Neural progenitor cell (in vitro differentiated cells): ENCODE measurements around the gene IL21. TPM values are rescaled to one million over a fixed set of nuclear protein-coding genes. Genes with fewer than 3 reads are reported as not detected.

ENCODE experiments used
- DNase-seq: peaks from one replicate; pipeline ENCODE4 v3.0.0-alpha.2; 2016; ENCODE audit warnings: low spot score
- H2AFZ ChIP-seq: fragments of 200-600 bp; sonication (generic); replicated peaks from 2 replicates; pipeline ENCODE4 v1.6.1; 2016; ENCODE audit warnings: antibody characterized with exemption
- H3F3A ChIP-seq: fragments of 200-600 bp; sonication (generic); 2 replicates; pipeline ENCODE4 v1.6.1; 2016; ENCODE audit warnings: antibody characterized with exemption, low read depth
- H3K27ac ChIP-seq: fragments of 200-600 bp; sonication (generic); 2 replicates; pipeline ENCODE4 v1.5.1; 2016; ENCODE audit warnings: mild to moderate bottlenecking
- H3K27me3 ChIP-seq: fragments of 200-600 bp; sonication (generic); 2 replicates; pipeline ENCODE4 v1.6.1; 2016; ENCODE audit warnings: mild to moderate bottlenecking, moderate library complexity
- H3K36me3 ChIP-seq: fragments of 200-600 bp; sonication (generic); 2 replicates; pipeline ENCODE4 v1.5.1; 2016
- H3K4me1 ChIP-seq: fragments of 200-600 bp; sonication (generic); 2 replicates; pipeline ENCODE4 v1.6.1; 2016; ENCODE audit warnings: mixed run types
- H3K4me2 ChIP-seq: fragments of 200-600 bp; sonication (generic); 2 replicates; pipeline ENCODE4 v1.6.1; 2016
- H3K4me3 ChIP-seq: fragments of 200-600 bp; sonication (generic); 2 replicates; pipeline ENCODE4 v1.5.1; 2016
- H3K79me2 ChIP-seq: fragments of 200-600 bp; sonication (generic); 2 replicates; pipeline ENCODE4 v1.6.1; 2016; ENCODE audit warnings: low read depth
- H3K9ac ChIP-seq: fragments of 200-600 bp; sonication (generic); 2 replicates; pipeline ENCODE4 v1.6.1; 2016
- H3K9me3 ChIP-seq: fragments of 200-600 bp; sonication (generic); 2 replicates; pipeline ENCODE4 v1.5.1; 2016; ENCODE audit warnings: low read depth
- H4K20me1 ChIP-seq: fragments of 200-600 bp; sonication (generic); 2 replicates; pipeline ENCODE4 v1.6.1; 2016; ENCODE audit warnings: low read depth
- H3K27ac Mint-ChIP-seq: 3 replicates; pipeline ENCODE4 v1.8.0; 2021; ENCODE audit warnings: mixed read lengths
- H3K27me3 Mint-ChIP-seq: 2 replicates; pipeline ENCODE4 v1.8.0; 2022; ENCODE audit warnings: low read depth, mild to moderate bottlenecking, inconsistent platforms, moderate library complexity, mixed read lengths; ENCODE audit not compliant: insufficient read depth
- H3K36me3 Mint-ChIP-seq: 3 replicates; pipeline ENCODE4 v1.8.0; 2021; ENCODE audit warnings: mixed read lengths
- H3K4me1 Mint-ChIP-seq: 3 replicates; pipeline ENCODE4 v1.8.0; 2021; ENCODE audit warnings: mixed read lengths
- H3K4me3 Mint-ChIP-seq: 3 replicates; pipeline ENCODE4 v1.8.0; 2021; ENCODE audit warnings: mild to moderate bottlenecking, moderate library complexity, mixed read lengths
- H3K9me3 Mint-ChIP-seq: 3 replicates; pipeline ENCODE4 v1.8.0; 2020; ENCODE audit warnings: mixed read lengths
- EZH2 ChIP-seq: fragments of 200-600 bp; sonication (generic); IDR thresholded peaks from 2 replicates; pipeline ENCODE4 v1.6.1; 2017; ENCODE audit warnings: antibody characterized with exemption, mild to moderate bottlenecking, moderate library complexity
- EZH2phosphoT487 ChIP-seq: fragments of 200-600 bp; sonication (generic); IDR thresholded peaks from 2 replicates; pipeline ENCODE4 v1.6.1; 2017; ENCODE audit warnings: antibody characterized with exemption
- total RNA-seq: library from RNA; depleted of rRNA; stranded (reverse); fragments of >200 nt; gene quantifications from 2 replicates; pipeline ENCODE4 v1.2.3, GENCODE V29; 2015; ENCODE audit warnings: low replicate concordance
- TF ChIP-seq, protein P1 (sequence below): fragments of 200-600 bp; sonication (generic); IDR thresholded peaks from 2 replicates; pipeline ENCODE4 v1.5.1; 2017; ENCODE audit warnings: antibody characterized with exemption, mild to moderate bottlenecking

The IL21 gene
- total RNA-seq, 1 donor from 2014 or later = not detected

DNA sequence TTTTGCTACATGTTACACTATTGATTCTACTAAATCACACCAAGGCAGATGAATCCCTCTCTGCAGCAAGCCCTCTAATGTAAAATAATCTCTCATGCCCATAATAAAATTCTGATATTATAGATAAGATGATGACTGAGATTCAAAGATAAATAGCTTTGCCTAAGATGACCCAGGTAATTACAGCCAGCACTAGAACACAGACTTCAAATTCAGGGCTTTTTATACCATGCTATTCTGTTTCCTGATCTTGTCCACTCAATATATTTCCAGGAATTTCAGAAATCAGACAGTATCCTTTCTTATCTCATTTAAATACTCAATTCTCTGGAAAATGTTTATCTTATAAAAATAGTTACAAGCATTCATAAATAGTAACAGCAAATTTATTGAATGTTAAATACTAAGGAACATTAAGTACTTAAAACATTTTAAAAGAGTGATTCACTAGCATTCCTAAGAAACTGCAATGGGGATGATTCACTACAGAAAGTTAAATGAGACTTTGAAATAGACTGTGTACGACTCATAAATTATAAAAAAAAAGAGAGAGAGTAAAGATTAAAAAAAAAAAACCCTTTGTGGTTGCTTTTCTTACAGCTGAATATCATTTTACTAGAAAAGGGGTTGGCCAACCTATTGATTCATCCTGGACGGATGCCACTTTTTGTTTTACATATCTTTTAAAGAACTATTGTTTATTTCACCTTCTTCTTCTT lies 45.8 kb upstream of the IL21 start:
- Mint-ChIP-seq H3K9me3 (no peaks in the 10 kb centered on the region), H3K27me3 (no peaks in the 10 kb centered on the region), H3K4me3 (no peak overlapping the region), H3K27ac (no peak overlapping the region), H3K36me3 (no peaks in the 10 kb centered on the region), H3K4me1 (no peaks in the 10 kb centered on the region)
- no peak for TF ChIP-seq EZH2
- TF ChIP-seq, protein P1, sequence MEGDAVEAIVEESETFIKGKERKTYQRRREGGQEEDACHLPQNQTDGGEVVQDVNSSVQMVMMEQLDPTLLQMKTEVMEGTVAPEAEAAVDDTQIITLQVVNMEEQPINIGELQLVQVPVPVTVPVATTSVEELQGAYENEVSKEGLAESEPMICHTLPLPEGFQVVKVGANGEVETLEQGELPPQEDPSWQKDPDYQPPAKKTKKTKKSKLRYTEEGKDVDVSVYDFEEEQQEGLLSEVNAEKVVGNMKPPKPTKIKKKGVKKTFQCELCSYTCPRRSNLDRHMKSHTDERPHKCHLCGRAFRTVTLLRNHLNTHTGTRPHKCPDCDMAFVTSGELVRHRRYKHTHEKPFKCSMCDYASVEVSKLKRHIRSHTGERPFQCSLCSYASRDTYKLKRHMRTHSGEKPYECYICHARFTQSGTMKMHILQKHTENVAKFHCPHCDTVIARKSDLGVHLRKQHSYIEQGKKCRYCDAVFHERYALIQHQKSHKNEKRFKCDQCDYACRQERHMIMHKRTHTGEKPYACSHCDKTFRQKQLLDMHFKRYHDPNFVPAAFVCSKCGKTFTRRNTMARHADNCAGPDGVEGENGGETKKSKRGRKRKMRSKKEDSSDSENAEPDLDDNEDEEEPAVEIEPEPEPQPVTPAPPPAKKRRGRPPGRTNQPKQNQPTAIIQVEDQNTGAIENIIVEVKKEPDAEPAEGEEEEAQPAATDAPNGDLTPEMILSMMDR = no peak
- TF ChIP-seq EZH2phosphoT487 = no peak
- no peak for DNase-seq
- H3K4me2 ChIP-seq = no peak overlapping the region
- H3K27ac ChIP-seq = no peak overlapping the region
- H3K4me3 ChIP-seq = no peak overlapping the region
- no peaks in the 10 kb centered on the region for H3K9me3 ChIP-seq
- H3K36me3 ChIP-seq = no peaks in the 10 kb centered on the region
- H3K4me1 ChIP-seq = no peaks in the 10 kb centered on the region
- H3K9ac ChIP-seq = no peak overlapping the region
- no peaks in the 10 kb centered on the region for H3F3A ChIP-seq
- no peaks in the 10 kb centered on the region for H3K27me3 ChIP-seq
- H3K79me2 ChIP-seq = no peaks in the 10 kb centered on the region
- no peaks in the 10 kb centered on the region for H4K20me1 ChIP-seq
- no peak overlapping the region for H2AFZ ChIP-seq

DNA sequence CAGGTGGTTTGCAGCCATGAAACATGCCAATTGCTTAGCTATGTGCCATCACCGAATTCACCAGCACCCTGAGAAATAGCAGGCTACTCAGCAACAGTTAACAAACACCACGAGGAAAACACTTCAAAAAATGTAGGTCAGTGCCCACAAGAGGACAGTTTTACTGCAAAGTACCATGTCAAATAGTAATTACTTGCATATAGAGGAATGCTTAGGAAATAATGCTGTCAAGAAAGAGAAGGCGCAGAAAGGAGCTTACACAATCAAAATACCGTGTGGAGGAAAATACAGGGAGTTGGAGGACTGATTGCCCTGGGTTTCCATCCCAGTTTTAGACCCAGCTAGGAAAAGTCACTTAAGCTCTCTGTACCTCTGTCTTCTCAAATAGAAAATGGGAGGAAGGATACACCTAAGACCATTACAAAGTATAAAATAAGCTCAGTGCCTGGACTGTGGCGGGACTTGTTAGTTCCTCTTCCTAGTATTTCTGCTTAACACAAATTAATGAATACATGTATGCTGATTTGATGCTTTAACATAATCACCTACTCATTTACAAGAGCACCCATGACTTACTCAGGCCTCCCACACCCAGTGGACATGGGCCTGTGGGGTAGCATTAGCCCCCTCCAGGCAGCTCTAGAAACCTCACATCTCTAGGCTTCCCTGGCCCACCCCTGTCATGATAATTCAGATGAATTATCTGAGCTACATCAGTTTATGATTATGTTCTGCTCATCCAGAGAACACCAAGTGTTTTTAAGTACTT lies 44.5 kb upstream of the IL21 start:
- H3F3A ChIP-seq = no peaks in the 10 kb centered on the region
- no peak overlapping the region for H3K27ac ChIP-seq
- no peaks in the 10 kb centered on the region for H3K9me3 Mint-ChIP-seq
- no peaks in the 10 kb centered on the region for H3K27me3 ChIP-seq
- no peak overlapping the region for H2AFZ ChIP-seq
- no peak overlapping the region for H3K4me3 ChIP-seq
- TF ChIP-seq, protein P1 = no peak
- TF ChIP-seq EZH2phosphoT487 (no peak), EZH2 (no peak)
- no peaks in the 10 kb centered on the region for H3K36me3 Mint-ChIP-seq
- H3K36me3 ChIP-seq = no peaks in the 10 kb centered on the region
- H3K9ac ChIP-seq = no peak overlapping the region
- H3K4me1 ChIP-seq = no peaks in the 10 kb centered on the region
- H3K4me1 Mint-ChIP-seq = no peaks in the 10 kb centered on the region
- no peaks in the 10 kb centered on the region for H3K27me3 Mint-ChIP-seq
- no peaks in the 10 kb centered on the region for H3K9me3 ChIP-seq
- no peaks in the 10 kb centered on the region for H4K20me1 ChIP-seq
- DNase-seq = no peak
- no peak overlapping the region for H3K27ac Mint-ChIP-seq
- H3K4me3 Mint-ChIP-seq = no peak overlapping the region
- H3K4me2 ChIP-seq = no peak overlapping the region
- no peaks in the 10 kb centered on the region for H3K79me2 ChIP-seq

DNA sequence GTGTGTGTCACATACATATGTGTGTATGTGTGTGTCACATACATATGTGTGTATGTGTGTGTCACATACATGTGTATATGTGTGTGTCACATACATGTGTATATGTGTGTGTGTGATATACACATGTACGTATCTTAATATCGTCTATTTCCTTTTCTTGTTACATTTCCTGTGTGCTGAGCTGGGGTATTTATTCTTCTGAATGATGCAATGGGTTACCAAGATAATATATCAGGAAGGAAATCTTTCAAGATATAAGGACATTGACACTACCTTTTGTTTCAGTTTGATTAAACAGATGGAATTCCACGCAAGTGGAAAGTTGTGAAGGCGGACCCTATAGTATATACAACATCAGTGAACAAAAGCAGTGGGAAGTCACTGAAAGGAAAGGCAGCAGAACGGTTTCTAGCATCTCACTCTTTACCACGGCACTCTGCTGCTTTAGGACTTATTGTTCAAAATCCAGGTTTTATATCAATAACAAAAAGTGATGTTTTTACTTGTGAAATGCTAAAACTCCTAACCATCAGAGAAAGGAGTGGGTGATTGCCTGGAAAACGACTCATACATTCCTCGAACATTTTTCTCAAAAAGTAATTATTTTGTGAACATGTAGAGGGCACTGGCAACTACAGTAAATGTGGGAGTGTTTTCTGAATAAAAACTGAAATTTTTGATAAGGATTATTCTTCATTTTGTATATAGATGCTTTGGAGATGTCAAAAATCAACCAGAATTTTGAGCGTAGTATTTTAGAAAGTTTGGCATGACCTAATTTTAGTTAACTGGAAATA lies 43.1 kb upstream of the IL21 start:
- H3K4me2 ChIP-seq = no peak overlapping the region
- no peaks in the 10 kb centered on the region for H3K36me3 Mint-ChIP-seq
- H3K27ac Mint-ChIP-seq = no peak overlapping the region
- H2AFZ ChIP-seq = no peak overlapping the region
- TF ChIP-seq EZH2phosphoT487 (no peak), EZH2 (no peak)
- TF ChIP-seq, protein P1 = no peak
- H3K4me3 ChIP-seq = no peak overlapping the region
- DNase-seq = no peak
- H3K9me3 Mint-ChIP-seq = no peaks in the 10 kb centered on the region
- no peak overlapping the region for H3K27ac ChIP-seq
- H3K27me3 ChIP-seq = no peaks in the 10 kb centered on the region
- H4K20me1 ChIP-seq = no peaks in the 10 kb centered on the region
- no peaks in the 10 kb centered on the region for H3K4me1 Mint-ChIP-seq
- H3K4me1 ChIP-seq = no peaks in the 10 kb centered on the region
- H3K9me3 ChIP-seq = no peaks in the 10 kb centered on the region
- H3K27me3 Mint-ChIP-seq = no peaks in the 10 kb centered on the region
- H3K79me2 ChIP-seq = no peaks in the 10 kb centered on the region
- no peaks in the 10 kb centered on the region for H3K36me3 ChIP-seq
- no peak overlapping the region for H3K4me3 Mint-ChIP-seq
- H3K9ac ChIP-seq = no peak overlapping the region
- no peaks in the 10 kb centered on the region for H3F3A ChIP-seq
